Measurements from ENCODE around the gene KCNQ1. TPM values are rescaled to one million over a fixed set of nuclear protein-coding genes. Genes with fewer than 3 reads are reported as not detected.

Gene KCNQ1
- total and polyA plus RNA-seq, 2 donors (not counting 1 experiment from before 2014, with no cell fraction given): not detected

GRCh38 chr11:2711161-2711560 lies 266.4 kb downstream of the KCNQ1 start:
- no peak for TF ChIP-seq CTCF (conservative IDR thresholded peaks at IDR 0.05 in 1 of 2, IDR thresholded peaks at IDR 0.05 in 1 of 2; ENCODE audit: low read depth in 1 of 2, low read length in 2 of 2)
- TF ChIP-seq EZH2 (IDR thresholded peaks at IDR 0.05; ENCODE audit: low read length, missing control alignments): no peak
- no peaks in the 10 kb centered on the region for H4K20me1 ChIP-seq (ENCODE audit: control insufficient read depth, extremely low read depth, insufficient read depth, low read length)
- DNase-seq (ENCODE audit: low read depth in 2 of 2): no peak

GRCh38 chr11:2713094-2713493 lies 268.3 kb downstream of the KCNQ1 start:
- Histone ChIP-seq H3K4me2 (ENCODE audit: extremely low read depth, insufficient read depth, low read length) (no peak overlapping the region), H4K20me1 (ENCODE audit: control insufficient read depth, extremely low read depth, insufficient read depth, low read length) (no peaks in the 10 kb centered on the region), H3K9ac (ENCODE audit: insufficient read depth, low read length) (no peak overlapping the region), H3K4me3 (replicated peaks in 1 of 4; ENCODE audit: control extremely low read depth in 1 of 4, insufficient read depth in 1 of 4, low read depth in 3 of 4, low read length in 4 of 4) (no peak overlapping the region), H3K4me1 (ENCODE audit: control insufficient read depth, extremely low read depth, insufficient read depth, low read length) (no peaks in the 10 kb centered on the region), H3K36me3 (ENCODE audit: control insufficient read depth, insufficient read depth, low read length) (no peaks in the 10 kb centered on the region), H3K79me2 (ENCODE audit: control insufficient read depth, insufficient read depth, low read length) (no peaks in the 10 kb centered on the region), H3K27ac (ENCODE audit: insufficient read depth, low read length) (no peak overlapping the region), H3K27me3 (ENCODE audit: control insufficient read depth, insufficient read depth, low read length) (peaks cover 10% of the 10 kb centered on the region), H2AFZ (ENCODE audit: low read length) (no peak overlapping the region), H3K9me3 (ENCODE audit: control insufficient read depth, insufficient read depth, low read depth, low read length) (no peaks in the 10 kb centered on the region)
- DNase-seq (ENCODE audit: low read depth in 2 of 2): no peak
- TF ChIP-seq CTCF (conservative IDR thresholded peaks at IDR 0.05 in 1 of 2, IDR thresholded peaks at IDR 0.05 in 1 of 2; ENCODE audit: low read depth in 1 of 2, low read length in 2 of 2) (no peak), EZH2 (IDR thresholded peaks at IDR 0.05; ENCODE audit: low read length, missing control alignments) (no peak)

More at GRCh38 chr11:2711161-2711560, 266.4 kb downstream of the KCNQ1 start:
- Histone ChIP-seq H3K4me2 (ENCODE audit: extremely low read depth, insufficient read depth, low read length) (no peak overlapping the region), H3K79me2 (ENCODE audit: control insufficient read depth, insufficient read depth, low read length) (no peaks in the 10 kb centered on the region), H3K36me3 (ENCODE audit: control insufficient read depth, insufficient read depth, low read length) (no peaks in the 10 kb centered on the region), H3K9ac (ENCODE audit: insufficient read depth, low read length) (no peak overlapping the region), H3K4me3 (replicated peaks in 1 of 4; ENCODE audit: control extremely low read depth in 1 of 4, insufficient read depth in 1 of 4, low read depth in 3 of 4, low read length in 4 of 4) (no peak overlapping the region), H3K27me3 (ENCODE audit: control insufficient read depth, insufficient read depth, low read length) (peaks cover 13% of the 10 kb centered on the region), H3K27ac (ENCODE audit: insufficient read depth, low read length) (no peak overlapping the region), H3K4me1 (ENCODE audit: control insufficient read depth, extremely low read depth, insufficient read depth, low read length) (no peaks in the 10 kb centered on the region), H3K9me3 (ENCODE audit: control insufficient read depth, insufficient read depth, low read depth, low read length) (no peaks in the 10 kb centered on the region), H2AFZ (ENCODE audit: low read length) (no peak overlapping the region)

GRCh38 chr11:2713661-2714462 lies 269.1 kb downstream of the KCNQ1 start:
- H3K9ac ChIP-seq (ENCODE audit: insufficient read depth, low read length): no peak overlapping the region
- no peak overlapping the region for H2AFZ ChIP-seq (ENCODE audit: low read length)
- no peak overlapping the region for H3K4me3 ChIP-seq (replicated peaks in 1 of 4; ENCODE audit: control extremely low read depth in 1 of 4, insufficient read depth in 1 of 4, low read depth in 3 of 4, low read length in 4 of 4)
- H3K9me3 ChIP-seq (ENCODE audit: control insufficient read depth, insufficient read depth, low read depth, low read length): no peaks in the 10 kb centered on the region
- H3K27ac ChIP-seq (ENCODE audit: insufficient read depth, low read length): no peak overlapping the region
- H4K20me1 ChIP-seq (ENCODE audit: control insufficient read depth, extremely low read depth, insufficient read depth, low read length): no peaks in the 10 kb centered on the region
- no peak overlapping the region for H3K4me2 ChIP-seq (ENCODE audit: extremely low read depth, insufficient read depth, low read length)
- H3K27me3 ChIP-seq (ENCODE audit: control insufficient read depth, insufficient read depth, low read length): peaks cover 5% of the 10 kb centered on the region
- DNase-seq (ENCODE audit: low read depth in 2 of 2): no peak
- H3K36me3 ChIP-seq (ENCODE audit: control insufficient read depth, insufficient read depth, low read length): no peaks in the 10 kb centered on the region
- no peaks in the 10 kb centered on the region for H3K79me2 ChIP-seq (ENCODE audit: control insufficient read depth, insufficient read depth, low read length)
- TF ChIP-seq EZH2 (IDR thresholded peaks at IDR 0.05; ENCODE audit: low read length, missing control alignments) (no peak), CTCF (conservative IDR thresholded peaks at IDR 0.05 in 1 of 2, IDR thresholded peaks at IDR 0.05 in 1 of 2; ENCODE audit: low read depth in 1 of 2, low read length in 2 of 2) (no peak)
- H3K4me1 ChIP-seq (ENCODE audit: control insufficient read depth, extremely low read depth, insufficient read depth, low read length): no peaks in the 10 kb centered on the region

Data from fibroblast of lung (primary cell).